Tibial nerve (tissue), 4 donors: ENCODE measurements around the gene CC2D2A. TPM values are rescaled to one million over a fixed set of nuclear protein-coding genes. Genes with fewer than 3 reads are reported as not detected.

ENCODE experiments used
- DNase-seq, 2 donors: peaks; one replicate each; pipeline ENCODE4 v3.0.0-alpha.2; 2019; ENCODE audit warnings: low spot score in 2 of 2
- H3K27ac ChIP-seq, 4 donors: fragments of 200-600 bp; sonication (generic) in 3 of 4; one replicate each; pipeline ENCODE4 v1.5.1; 2017 to 2019; ENCODE audit warnings: mild to moderate bottlenecking in 1 of 4
- H3K27me3 ChIP-seq, 2 donors: fragments of 200-600 bp; sonication (generic) in 1 of 2; one replicate each; pipeline versions ENCODE4 v1.5.1 to v1.6.0; 2017 to 2019
- H3K36me3 ChIP-seq, 3 donors: fragments of 200-600 bp; sonication (generic); one replicate each; pipeline ENCODE4 v1.5.1; 2018 to 2019
- H3K4me1 ChIP-seq, 4 donors: fragments of 200-600 bp; sonication (generic) in 3 of 4; one replicate each; pipeline ENCODE4 v1.5.1; 2017 to 2019
- H3K4me3 ChIP-seq, 4 donors: fragments of 200-600 bp; sonication (generic) in 3 of 4; one replicate each; pipeline ENCODE4 v1.5.1; 2017 to 2019; ENCODE audit warnings: mild to moderate bottlenecking in 1 of 4, moderate library complexity in 1 of 4
- H3K9me3 ChIP-seq, 4 donors: fragments of 200-600 bp; sonication (generic) in 3 of 4; one replicate each; pipeline ENCODE4 v1.5.1; 2017 to 2019
- CTCF ChIP-seq, 5 experiments: fragments of 200-600 bp in 3 of 5; fragments of 450-650 bp in 2 of 5; sonication (generic) in 3 of 5; IDR thresholded peaks; one replicate each; pipeline ENCODE4 v1.5.1; 2016 to 2019; ENCODE audit warnings: antibody characterized with exemption in 5 of 5, mild to moderate bottlenecking in 3 of 5, moderate library complexity in 2 of 5
- EP300 ChIP-seq, 2 donors: sonication (generic); formaldehyde crosslinking; IDR thresholded peaks; one replicate each; pipeline ENCODE4 v1.6.1; 2017; ENCODE audit warnings: antibody characterized with exemption in 2 of 2, mild to moderate bottlenecking in 1 of 2
- POLR2A ChIP-seq, 2 donors: fragments of 450-650 bp; IDR thresholded peaks; one replicate each; pipeline ENCODE4 v1.6.1; 2017; ENCODE audit warnings: antibody characterized with exemption in 2 of 2, mild to moderate bottlenecking in 2 of 2, moderate library complexity in 2 of 2
- WGBS, 2 donors: methylation state at CpG; one replicate each; pipeline ENCODE4 v1.1.5; 2018; 5-methylcytosine and 5-hydroxymethylcytosine counted together
- total RNA-seq, 4 donors: library from RNA; depleted of rRNA; stranded (reverse); fragments of >200 nt; gene quantifications; one replicate each; pipeline ENCODE4 v1.1.0, GENCODE V29; 2016

The CC2D2A gene
- total RNA-seq, 4 donors from 2014 or later: 29.5 to 47.9 (median 38.4) TPM

- H3K4me3 ChIP-seq: no peak within 1 kb of the TSS
- no peaks in the 10 kb centered on the region for H3K36me3 ChIP-seq
- TF ChIP-seq EP300 (IDR thresholded peaks at IDR 0.05) (peak in 1 of 2 donors; percentile 27), CTCF (IDR thresholded peaks at IDR 0.05) (no peak), POLR2A (IDR thresholded peaks at IDR 0.05) (no peak)
- no peak for DNase-seq
- peak within 1 kb of the TSS in 3 of 4 donors; percentile 47 to 85 (median 59) for H3K27ac ChIP-seq
- no peaks in the 10 kb centered on the region for H3K27me3 ChIP-seq
- peaks cover 0 to 42% (median 9%) of the 10 kb centered on the region in 4 donors for H3K4me1 ChIP-seq
- WGBS, 2 donors: 16 to 20% methylated on average over 3 of the region's 3 CpGs
- H3K9me3 ChIP-seq: no peaks in the 10 kb centered on the region
Observed at GRCh38 chr4:15427701-15428100, 42.0 kb upstream of the CC2D2A start, which contains the start of gene C1QTNF7. TSS of gene C1QTNF7 (plus strand) at chr4:15428033. CDS start at chr4:15435744, 7,711 bp downstream.

- H3K4me1 ChIP-seq: peaks cover 0 to 41% (median 9%) of the 10 kb centered on the region in 4 donors
Observed at GRCh38 chr4:15428611-15429010, 41.1 kb upstream of the CC2D2A start.

GRCh38 chr4:15434091-15434490, 35.6 kb upstream of the CC2D2A start:
- no peaks in the 10 kb centered on the region for H3K9me3 ChIP-seq
- peak overlapping the region in 1 of 4 donors; percentile 59 for H3K27ac ChIP-seq
- TF ChIP-seq CTCF (IDR thresholded peaks at IDR 0.05): no peak
- no peak for TF ChIP-seq POLR2A (IDR thresholded peaks at IDR 0.05)
- peak; percentile 43 to 89 for TF ChIP-seq EP300 (IDR thresholded peaks at IDR 0.05)
- no peak overlapping the region for H3K4me3 ChIP-seq
- no peaks in the 10 kb centered on the region for H3K27me3 ChIP-seq
- peak in 1 of 2 donors; percentile 65 for DNase-seq
- WGBS, 2 donors: 73 to 93% methylated on average over 2 of the region's 2 CpGs
- no peaks in the 10 kb centered on the region for H3K36me3 ChIP-seq
- peaks cover 0 to 24% (median 3%) of the 10 kb centered on the region in 4 donors for H3K4me1 ChIP-seq

More at GRCh38 chr4:15428611-15429010, 41.1 kb upstream of the CC2D2A start:
- Histone ChIP-seq H3K27ac (peak overlapping the region in 2 of 4 donors; percentile 59 to 85), H3K4me3 (no peak overlapping the region), H3K9me3 (no peaks in the 10 kb centered on the region), H3K36me3 (no peaks in the 10 kb centered on the region), H3K27me3 (no peaks in the 10 kb centered on the region)
- TF ChIP-seq POLR2A (IDR thresholded peaks at IDR 0.05): no peak
- peak in 1 of 2 donors; percentile 77 for TF ChIP-seq EP300 (IDR thresholded peaks at IDR 0.05)
- DNase-seq: peak in 1 of 2 donors; percentile 56
- whole genome bisulfite sequencing, 2 donors: 27 to 36% methylated on average over 1 of the region's 1 CpG

- no peak for TF ChIP-seq POLR2A (IDR thresholded peaks at IDR 0.05)
- no peak for TF ChIP-seq EP300 (IDR thresholded peaks at IDR 0.05)
- TF ChIP-seq CTCF (IDR thresholded peaks at IDR 0.05): no peak
- no peak overlapping the region for H3K27ac ChIP-seq
- peaks cover 0 to 22% (median 3%) of the 10 kb centered on the region in 4 donors for H3K4me1 ChIP-seq
- H3K36me3 ChIP-seq: no peaks in the 10 kb centered on the region
- no peaks in the 10 kb centered on the region for H3K27me3 ChIP-seq
- no peaks in the 10 kb centered on the region for H3K9me3 ChIP-seq
- WGBS, 2 donors: 84 to 98% methylated on average over 2 of the region's 2 CpGs
- no peak overlapping the region for H3K4me3 ChIP-seq
- DNase-seq: no peak
Observed at GRCh38 chr4:15434676-15435075, 35.0 kb upstream of the CC2D2A start.

GRCh38 chr4:15436513-15436912, 33.2 kb upstream of the CC2D2A start:
- 0% methylated on average over 2 of the region's 2 CpGs for WGBS, 2 donors
- peak in 1 of 2 donors; percentile 42 for DNase-seq
- H3K4me1 ChIP-seq: peaks cover 0 to 22% (median 3%) of the 10 kb centered on the region in 4 donors
- H3K27ac ChIP-seq: no peak overlapping the region
- H3K27me3 ChIP-seq: no peaks in the 10 kb centered on the region
- no peaks in the 10 kb centered on the region for H3K36me3 ChIP-seq
- no peaks in the 10 kb centered on the region for H3K9me3 ChIP-seq
- TF ChIP-seq EP300 (IDR thresholded peaks at IDR 0.05) (no peak), POLR2A (IDR thresholded peaks at IDR 0.05) (no peak), CTCF (IDR thresholded peaks at IDR 0.05) (no peak)
- H3K4me3 ChIP-seq: no peak overlapping the region
